ENCODE measurements around the gene CARNS1.
"Not testable (repeated sequence)": the region's sequence is repeated elsewhere in the genome, so short reads cannot be mapped to it uniquely, and the experiment has no call there.

CARNS1 gene

DNA sequence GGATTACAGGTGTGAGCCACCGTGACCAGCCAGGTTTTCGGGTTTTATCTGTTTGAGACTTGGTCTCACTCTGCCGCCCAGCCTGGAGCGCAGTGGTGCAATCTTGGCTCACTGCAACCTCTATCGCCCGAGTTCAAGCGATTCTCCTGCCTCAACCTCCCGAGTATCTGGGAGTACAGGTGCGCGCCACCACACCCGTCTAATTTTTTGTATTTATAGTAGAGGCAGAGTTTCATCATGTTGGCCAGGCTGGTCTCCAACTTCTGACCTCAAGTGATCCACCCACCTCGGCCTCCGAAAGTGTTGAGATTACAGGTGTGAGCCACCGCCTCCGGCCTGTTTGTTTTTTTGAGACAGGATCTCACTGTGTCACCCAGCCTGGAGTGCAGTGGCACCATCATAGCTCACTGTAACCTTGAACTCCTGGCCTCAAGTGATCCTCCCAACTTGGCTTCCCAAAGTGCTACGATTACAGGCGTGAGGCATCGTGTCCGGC lies 11.9 kb downstream of the CARNS1 start:
- not testable (repeated sequence) for H3K27me3 ChIP-seq (ENCODE audit: insufficient read depth, low read length); H3K9me3 ChIP-seq (ENCODE audit: low read length); H3K36me3 ChIP-seq (ENCODE audit: insufficient read depth, low read length)
- Histone ChIP-seq H3K4me1 (ENCODE audit: insufficient read depth, low read length) (peaks cover 11% of the 10 kb centered on the region), H3K4me3 (ENCODE audit: low read length) (peak overlapping the region; percentile 75), H2AFZ (ENCODE audit: low read depth, low read length) (peak overlapping the region; percentile 92)

DNA sequence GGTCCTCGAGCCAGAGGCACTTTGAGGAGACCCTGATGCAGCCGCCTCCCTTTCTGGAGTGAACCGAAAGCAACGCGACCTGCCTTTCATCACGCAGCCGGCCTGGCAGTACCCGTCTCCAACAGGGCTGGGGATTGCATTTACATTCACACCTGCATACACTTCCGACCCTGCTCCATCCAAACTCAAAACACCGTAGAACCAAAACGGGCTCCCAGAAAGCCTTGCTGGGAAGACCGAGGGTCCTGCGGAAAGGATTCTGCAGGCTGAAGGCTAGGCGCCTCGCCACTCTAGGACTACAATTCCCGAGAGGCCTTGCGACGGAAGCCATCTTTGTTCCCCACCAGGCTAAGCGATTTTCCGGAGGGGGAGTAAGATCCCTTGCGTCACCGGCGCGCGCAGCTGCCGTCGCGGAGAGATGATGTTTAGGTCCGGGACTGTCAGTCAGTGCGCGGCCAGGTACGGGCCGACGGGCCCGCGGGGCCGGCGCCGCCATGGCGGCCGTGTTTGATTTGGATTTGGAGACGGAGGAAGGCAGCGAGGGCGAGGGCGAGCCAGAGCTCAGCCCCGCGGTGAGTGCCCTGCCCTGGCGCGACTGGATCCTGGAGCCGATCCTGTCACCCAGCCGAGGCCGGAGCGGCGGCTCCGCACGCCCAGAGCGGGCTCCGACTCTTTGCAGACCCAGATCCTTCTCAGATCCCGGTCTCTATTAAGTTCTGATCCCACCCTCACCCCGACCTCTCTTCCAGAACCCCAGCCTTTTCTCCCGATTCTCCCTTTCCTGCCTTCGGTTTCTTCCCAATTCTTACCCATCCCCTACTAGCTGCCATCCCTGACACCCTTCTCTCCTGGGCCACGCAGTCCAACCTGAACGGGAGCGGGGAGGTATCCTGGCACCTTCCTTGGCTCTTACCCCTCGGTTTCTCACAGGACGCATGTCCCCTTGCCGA lies 12.8 kb downstream of the CARNS1 start, which contains the start of gene RPS6KB2:
Gene RPS6KB2 (plus strand): TSS at position 443 of the 950 bp plus-strand sequence. CDS start 52 bp downstream, at position 495.
- H2AFZ ChIP-seq (ENCODE audit: low read depth, low read length) = peak within 1 kb of the TSS; percentile 92
- H3K4me1 ChIP-seq (ENCODE audit: insufficient read depth, low read length) = peaks cover 11% of the 10 kb centered on the region

DNA sequence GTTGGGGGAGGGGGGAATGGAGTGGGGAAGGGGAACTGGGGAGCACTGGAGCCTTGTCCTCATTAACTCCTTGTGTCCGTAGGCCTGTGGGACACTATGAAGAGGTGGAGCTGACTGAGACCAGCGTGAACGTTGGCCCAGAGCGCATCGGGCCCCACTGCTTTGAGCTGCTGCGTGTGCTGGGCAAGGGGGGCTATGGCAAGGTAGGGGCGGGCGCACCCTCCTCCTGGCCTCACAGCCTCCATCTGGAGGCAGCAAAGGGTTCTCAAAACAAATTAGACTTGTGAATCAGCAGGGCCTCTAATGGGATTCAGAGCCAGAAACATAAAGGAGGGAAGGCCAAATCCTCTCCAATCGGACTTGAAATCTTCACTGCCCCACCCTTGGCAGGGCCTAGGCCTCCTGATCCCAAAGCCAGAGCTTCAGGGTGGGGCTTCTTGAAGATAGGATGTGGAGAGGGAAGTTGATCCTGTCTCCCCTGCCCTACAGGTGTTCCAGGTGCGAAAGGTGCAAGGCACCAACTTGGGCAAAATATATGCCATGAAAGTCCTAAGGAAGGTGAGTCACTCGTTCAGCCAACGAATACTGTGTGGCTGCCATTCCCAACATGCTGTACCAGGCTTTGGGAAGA lies 13.7 kb downstream of the CARNS1 start:
- no peaks in the 10 kb centered on the region for H3K27me3 ChIP-seq (ENCODE audit: insufficient read depth, low read length)
- no peaks in the 10 kb centered on the region for H3K9me3 ChIP-seq (ENCODE audit: low read length)
- peaks cover 11% of the 10 kb centered on the region for H3K4me1 ChIP-seq (ENCODE audit: insufficient read depth, low read length)
- H2AFZ ChIP-seq (ENCODE audit: low read depth, low read length) = no peak overlapping the region
- peak overlapping the region; percentile 75 for H3K4me3 ChIP-seq (ENCODE audit: low read length)
- peaks cover 25% of the 10 kb centered on the region for H3K36me3 ChIP-seq (ENCODE audit: insufficient read depth, low read length)

More for the DNA sequence above, 12.8 kb downstream of the CARNS1 start, which contains the start of gene RPS6KB2:
- Histone ChIP-seq H3K27me3 (ENCODE audit: insufficient read depth, low read length) (no peaks in the 10 kb centered on the region), H3K36me3 (ENCODE audit: insufficient read depth, low read length) (peaks cover 17% of the 10 kb centered on the region), H3K9me3 (ENCODE audit: low read length) (no peaks in the 10 kb centered on the region), H3K4me3 (ENCODE audit: low read length) (peak within 1 kb of the TSS; percentile 75)

DNA sequence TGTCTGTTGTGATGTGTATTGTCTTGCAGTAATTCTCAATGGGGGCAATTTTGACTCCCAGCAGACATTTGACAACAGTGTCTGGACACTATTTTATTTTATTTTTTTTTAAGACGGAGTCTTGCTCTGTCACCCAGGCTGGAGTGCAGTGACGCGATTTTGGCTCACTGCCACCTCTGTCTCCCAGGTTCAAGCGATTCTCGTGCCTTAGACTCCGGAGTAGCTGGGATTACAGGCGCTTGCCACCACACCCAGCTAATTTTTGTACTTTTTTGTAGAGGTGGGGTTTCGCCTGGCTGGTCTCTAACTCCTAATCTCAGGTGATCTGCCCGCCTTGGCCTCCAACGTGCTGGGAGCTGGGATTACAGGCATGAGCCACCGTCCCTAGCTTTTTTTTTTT lies 14.2 kb downstream of the CARNS1 start:
- peaks cover 11% of the 10 kb centered on the region for H3K4me1 ChIP-seq (ENCODE audit: insufficient read depth, low read length)
- H3K27me3 ChIP-seq (ENCODE audit: insufficient read depth, low read length) = no peaks in the 10 kb centered on the region
- no peaks in the 10 kb centered on the region for H3K9me3 ChIP-seq (ENCODE audit: low read length)
- no peak overlapping the region for H2AFZ ChIP-seq (ENCODE audit: low read depth, low read length)
- H3K4me3 ChIP-seq (ENCODE audit: low read length) = no peak overlapping the region
- peaks cover 28% of the 10 kb centered on the region for H3K36me3 ChIP-seq (ENCODE audit: insufficient read depth, low read length)

DNA sequence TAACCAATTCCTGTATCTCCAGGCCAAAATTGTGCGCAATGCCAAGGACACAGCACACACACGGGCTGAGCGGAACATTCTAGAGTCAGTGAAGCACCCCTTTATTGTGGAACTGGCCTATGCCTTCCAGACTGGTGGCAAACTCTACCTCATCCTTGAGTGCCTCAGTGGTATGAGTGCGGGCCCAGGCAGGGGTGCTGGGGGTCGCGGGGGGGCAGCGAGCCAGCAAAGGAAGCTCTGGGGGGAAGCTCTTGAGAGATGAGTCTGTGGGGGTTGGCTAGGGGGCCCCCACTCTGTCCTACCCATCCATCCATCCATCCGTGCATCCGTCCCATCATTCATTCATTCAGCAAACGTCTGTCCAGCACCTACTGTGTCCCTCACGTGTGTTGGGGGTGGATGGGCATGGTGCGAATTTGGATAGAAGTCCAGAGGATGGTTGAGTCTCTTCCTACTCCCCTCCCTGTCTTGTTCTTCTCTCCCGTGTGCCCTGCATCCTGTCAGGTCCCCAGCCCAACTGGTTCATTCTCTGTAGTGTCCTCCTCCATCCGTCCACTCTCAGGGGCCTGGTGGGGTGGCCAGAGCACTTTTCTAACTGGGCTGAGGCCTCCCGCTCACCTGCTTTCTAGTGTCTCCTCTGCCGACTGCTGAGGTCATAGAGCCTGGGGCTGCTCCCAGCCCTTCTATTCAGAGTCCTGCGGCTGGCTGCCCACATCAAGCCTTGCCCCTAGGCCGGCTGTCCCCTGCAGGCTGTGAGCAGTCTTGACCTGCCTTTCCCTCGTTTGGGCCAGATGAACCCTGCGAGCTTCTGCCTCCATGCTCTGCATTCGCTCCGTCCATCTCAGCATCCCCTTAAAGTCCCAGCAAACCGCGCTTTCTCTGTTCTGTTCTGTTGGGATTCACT lies 16.1 kb downstream of the CARNS1 start:
- Histone ChIP-seq H3K9me3 (ENCODE audit: low read length) (no peaks in the 10 kb centered on the region), H3K4me3 (ENCODE audit: low read length) (no peak overlapping the region), H3K36me3 (ENCODE audit: insufficient read depth, low read length) (peaks cover 42% of the 10 kb centered on the region), H2AFZ (ENCODE audit: low read depth, low read length) (no peak overlapping the region), H3K4me1 (ENCODE audit: insufficient read depth, low read length) (peaks cover 11% of the 10 kb centered on the region), H3K27me3 (ENCODE audit: insufficient read depth, low read length) (no peaks in the 10 kb centered on the region)

DNA sequence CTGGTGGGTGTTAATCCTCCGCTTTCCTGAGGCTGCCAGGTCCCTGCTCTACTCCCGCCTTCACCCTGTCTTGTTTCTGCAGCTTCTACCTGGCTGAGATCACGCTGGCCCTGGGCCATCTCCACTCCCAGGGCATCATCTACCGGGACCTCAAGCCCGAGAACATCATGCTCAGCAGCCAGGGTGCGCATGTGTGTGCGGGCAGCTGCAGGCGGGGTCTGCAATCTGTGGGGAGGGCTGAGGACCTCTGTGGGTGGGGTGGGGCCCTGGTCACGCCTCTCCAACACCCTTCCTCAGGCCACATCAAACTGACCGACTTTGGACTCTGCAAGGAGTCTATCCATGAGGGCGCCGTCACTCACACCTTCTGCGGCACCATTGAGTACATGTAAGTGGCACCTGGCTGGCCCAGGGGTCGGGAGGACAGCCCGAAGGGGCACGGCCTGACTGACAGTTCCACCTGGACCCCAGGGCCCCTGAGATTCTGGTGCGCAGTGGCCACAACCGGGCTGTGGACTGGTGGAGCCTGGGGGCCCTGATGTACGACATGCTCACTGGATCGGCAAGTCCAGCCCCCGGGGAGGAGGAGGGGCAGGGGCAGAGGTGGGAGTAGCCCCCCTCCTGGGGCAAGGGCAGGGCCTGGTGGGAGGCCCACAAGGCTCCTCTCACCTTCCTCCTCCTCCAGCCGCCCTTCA lies 17.3 kb downstream of the CARNS1 start:
- Histone ChIP-seq H3K4me1 (ENCODE audit: insufficient read depth, low read length) (peaks cover 8% of the 10 kb centered on the region), H3K4me3 (ENCODE audit: low read length) (no peak overlapping the region), H3K9me3 (ENCODE audit: low read length) (no peaks in the 10 kb centered on the region), H3K27me3 (ENCODE audit: insufficient read depth, low read length) (no peaks in the 10 kb centered on the region), H2AFZ (ENCODE audit: low read depth, low read length) (no peak overlapping the region), H3K36me3 (ENCODE audit: insufficient read depth, low read length) (peaks cover 42% of the 10 kb centered on the region)

DNA sequence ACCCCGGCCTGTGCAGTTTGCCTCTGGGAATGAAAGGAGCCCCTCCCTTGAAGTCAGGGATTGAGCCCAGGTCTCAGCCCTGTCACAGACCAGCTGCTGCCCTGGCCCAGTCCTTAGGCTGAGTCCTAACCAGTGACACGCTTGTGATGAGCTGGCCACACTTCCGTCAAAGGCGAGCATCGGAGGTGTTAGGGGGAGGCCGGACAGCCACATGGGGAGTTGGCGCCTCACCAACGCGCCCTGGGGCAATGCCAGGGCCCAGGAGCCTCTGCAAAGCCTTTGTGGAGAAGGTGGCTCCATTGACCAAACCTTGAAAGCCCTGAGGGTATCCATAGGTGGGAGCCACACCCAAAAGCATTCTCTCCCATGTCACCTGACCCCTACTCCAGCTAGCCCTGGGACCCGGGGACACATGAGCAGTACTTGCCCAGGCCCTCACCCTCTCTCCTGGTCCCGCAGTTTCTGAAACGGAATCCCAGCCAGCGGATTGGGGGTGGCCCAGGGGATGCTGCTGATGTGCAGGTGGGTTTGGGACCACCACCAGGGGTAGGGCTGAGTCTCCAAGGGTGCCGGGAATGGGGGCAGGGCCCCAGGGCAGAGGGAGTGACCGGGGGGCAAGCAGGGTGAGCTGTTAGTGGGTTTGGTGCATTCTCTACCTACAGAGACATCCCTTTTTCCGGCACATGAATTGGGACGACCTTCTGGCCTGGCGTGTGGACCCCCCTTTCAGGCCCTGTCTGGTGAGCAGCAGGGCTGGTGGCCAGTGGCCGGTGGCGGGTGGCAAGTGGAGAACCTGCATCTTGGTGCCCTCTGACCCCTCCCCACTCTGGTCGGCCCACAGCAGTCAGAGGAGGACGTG lies 18.3 kb downstream of the CARNS1 start:
- Histone ChIP-seq H3K4me1 (ENCODE audit: insufficient read depth, low read length) (peaks cover 7% of the 10 kb centered on the region), H2AFZ (ENCODE audit: low read depth, low read length) (no peak overlapping the region), H3K9me3 (ENCODE audit: low read length) (no peaks in the 10 kb centered on the region), H3K27me3 (ENCODE audit: insufficient read depth, low read length) (no peaks in the 10 kb centered on the region), H3K36me3 (ENCODE audit: insufficient read depth, low read length) (peaks cover 48% of the 10 kb centered on the region), H3K4me3 (ENCODE audit: low read length) (no peak overlapping the region)

DNA sequence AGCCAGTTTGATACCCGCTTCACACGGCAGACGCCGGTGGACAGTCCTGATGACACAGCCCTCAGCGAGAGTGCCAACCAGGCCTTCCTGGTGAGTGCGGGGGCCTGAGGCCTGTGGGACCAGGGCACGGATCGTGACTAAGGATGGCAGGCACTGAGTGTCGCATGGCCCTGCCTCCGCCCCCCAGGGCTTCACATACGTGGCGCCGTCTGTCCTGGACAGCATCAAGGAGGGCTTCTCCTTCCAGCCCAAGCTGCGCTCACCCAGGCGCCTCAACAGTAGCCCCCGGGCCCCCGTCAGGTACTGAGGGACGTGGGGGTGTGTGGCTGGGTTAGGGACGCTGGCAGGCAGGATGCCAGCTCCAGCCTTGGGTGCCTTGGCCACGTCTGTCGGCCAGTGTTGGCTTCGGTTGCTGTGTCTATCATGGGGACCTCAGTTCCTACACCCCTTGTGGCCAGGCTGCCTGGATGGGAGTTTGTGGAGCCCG lies 19.0 kb downstream of the CARNS1 start:
- no peaks in the 10 kb centered on the region for H3K9me3 ChIP-seq (ENCODE audit: low read length)
- H3K4me3 ChIP-seq (ENCODE audit: low read length) = no peak overlapping the region
- H3K27me3 ChIP-seq (ENCODE audit: insufficient read depth, low read length) = no peaks in the 10 kb centered on the region
- H3K36me3 ChIP-seq (ENCODE audit: insufficient read depth, low read length) = peaks cover 52% of the 10 kb centered on the region
- H2AFZ ChIP-seq (ENCODE audit: low read depth, low read length) = no peak overlapping the region
- H3K4me1 ChIP-seq (ENCODE audit: insufficient read depth, low read length) = peaks cover 2% of the 10 kb centered on the region

DNA sequence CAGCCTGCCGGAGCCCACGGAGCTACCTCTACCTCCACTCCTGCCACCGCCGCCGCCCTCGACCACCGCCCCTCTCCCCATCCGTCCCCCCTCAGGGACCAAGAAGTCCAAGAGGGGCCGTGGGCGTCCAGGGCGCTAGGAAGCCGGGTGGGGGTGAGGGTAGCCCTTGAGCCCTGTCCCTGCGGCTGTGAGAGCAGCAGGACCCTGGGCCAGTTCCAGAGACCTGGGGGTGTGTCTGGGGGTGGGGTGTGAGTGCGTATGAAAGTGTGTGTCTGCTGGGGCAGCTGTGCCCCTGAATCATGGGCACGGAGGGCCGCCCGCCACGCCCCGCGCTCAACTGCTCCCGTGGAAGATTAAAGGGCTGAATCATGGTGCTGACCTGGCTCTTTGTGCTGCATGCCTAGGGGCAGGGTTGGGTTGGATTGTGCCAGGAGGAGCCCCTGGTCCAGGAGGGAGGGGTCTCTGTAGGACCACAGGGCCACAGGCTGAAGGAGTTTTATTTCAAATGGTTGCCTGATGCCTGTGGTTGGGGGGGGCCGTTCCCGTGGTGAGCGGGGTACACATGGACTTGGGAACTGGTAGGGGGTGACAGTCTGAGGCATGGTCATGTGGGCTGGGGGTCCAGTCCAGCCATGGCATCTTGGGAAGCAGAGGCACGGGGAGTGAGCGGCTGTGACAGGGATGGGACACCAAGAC lies 19.7 kb downstream of the CARNS1 start:
- peaks cover 54% of the 10 kb centered on the region for H3K36me3 ChIP-seq (ENCODE audit: insufficient read depth, low read length)
- no peaks in the 10 kb centered on the region for H3K4me1 ChIP-seq (ENCODE audit: insufficient read depth, low read length)
- H3K27me3 ChIP-seq (ENCODE audit: insufficient read depth, low read length) = no peaks in the 10 kb centered on the region
- no peak overlapping the region for H3K4me3 ChIP-seq (ENCODE audit: low read length)
- no peaks in the 10 kb centered on the region for H3K9me3 ChIP-seq (ENCODE audit: low read length)
- H2AFZ ChIP-seq (ENCODE audit: low read depth, low read length) = no peak overlapping the region

DNA sequence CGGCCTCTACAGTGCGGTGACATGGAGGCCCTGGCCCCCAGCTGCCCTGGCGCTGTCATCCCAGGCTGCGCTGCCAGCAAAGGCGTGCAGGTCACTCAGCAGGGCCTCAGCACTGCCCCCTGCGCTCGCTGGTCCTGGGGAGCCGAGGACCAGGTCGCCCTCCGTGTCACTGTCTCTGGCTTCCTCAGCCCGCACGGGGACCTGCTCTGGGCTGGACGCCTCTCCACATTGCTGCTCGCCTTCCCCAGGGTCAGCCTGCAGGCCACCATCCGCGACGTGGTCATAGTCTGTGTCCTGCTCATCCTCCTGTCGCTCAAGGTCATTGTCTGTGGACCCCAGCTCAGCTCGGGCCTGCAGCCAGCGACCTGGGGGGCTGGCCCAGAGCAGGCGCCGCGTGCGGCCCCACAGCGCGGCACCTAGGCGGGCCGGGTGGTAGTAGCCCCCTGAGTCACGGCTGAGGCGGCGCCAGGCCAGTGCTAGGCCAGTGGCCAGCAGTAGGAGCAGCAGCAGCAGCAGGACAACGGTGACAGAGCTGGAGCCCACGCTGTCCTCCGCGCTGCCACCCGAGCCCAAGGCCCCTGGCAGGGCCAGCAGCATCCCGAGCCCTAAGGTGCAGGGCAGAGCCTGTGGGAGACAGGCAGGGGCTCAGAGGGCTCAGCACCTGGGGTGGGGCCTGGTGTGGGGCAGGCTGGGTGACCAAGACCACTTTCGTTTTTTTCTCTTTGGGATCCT lies 20.4 kb downstream of the CARNS1 start:
- no peaks in the 10 kb centered on the region for H3K27me3 ChIP-seq (ENCODE audit: insufficient read depth, low read length)
- no peaks in the 10 kb centered on the region for H3K4me1 ChIP-seq (ENCODE audit: insufficient read depth, low read length)
- no peaks in the 10 kb centered on the region for H3K9me3 ChIP-seq (ENCODE audit: low read length)
- H2AFZ ChIP-seq (ENCODE audit: low read depth, low read length) = no peak overlapping the region
- H3K36me3 ChIP-seq (ENCODE audit: insufficient read depth, low read length) = peaks cover 53% of the 10 kb centered on the region
- no peak overlapping the region for H3K4me3 ChIP-seq (ENCODE audit: low read length)
